Daoy (cell line): ENCODE data around the gene TEKT3. TPM values are rescaled to one million over a fixed set of nuclear protein-coding genes. Genes with fewer than 3 reads are reported as not detected.

Experiments used
- DNase-seq: peaks from one replicate; pipeline ENCODE4 v3.0.0-alpha.2; 2015; ENCODE audit warnings: low read depth
- total RNA-seq: library from RNA; depleted of rRNA; stranded (reverse); fragments of >200 nt; shearing (Covaris generic); gene quantifications from 2 replicates; pipeline ENCODE4 v1.2.3, GENCODE V29; 2014

TEKT3 gene
- total RNA-seq, 1 experiment from 2014 or later = not detected

- no peak for DNase-seq
Measured at GRCh38 chr17:15350777-15351477, 9.5 kb upstream of the TEKT3 start.

- DNase-seq = no peak
Measured at GRCh38 chr17:15349119-15349518, 7.7 kb upstream of the TEKT3 start.

- peak; percentile 47 for DNase-seq
Measured at GRCh38 chr17:15348021-15348420, 6.6 kb upstream of the TEKT3 start.

- DNase-seq = no peak
Measured at GRCh38 chr17:15346066-15346595, 4.7 kb upstream of the TEKT3 start.

GRCh38 chr17:15343749-15344148 is 2.4 kb upstream of the TEKT3 start:
- DNase-seq = peak; percentile 62

- peak; percentile 54 for DNase-seq
Measured at GRCh38 chr17:15342460-15342859, 1.1 kb upstream of the TEKT3 start.

GRCh38 chr17:15341966-15342365 is 569 bp upstream of the TEKT3 start:
- no peak for DNase-seq

GRCh38 chr17:15340966-15341365 is 431 bp downstream of the TEKT3 start:
- no peak for DNase-seq

- no peak for DNase-seq
Measured at GRCh38 chr17:15335446-15335845, 6.0 kb downstream of the TEKT3 start.

GRCh38 chr17:15334266-15334665 is 7.1 kb downstream of the TEKT3 start:
- DNase-seq = peak; percentile 11

GRCh38 chr17:15332338-15332737 is 9.1 kb downstream of the TEKT3 start:
- no peak for DNase-seq

GRCh38 chr17:15323131-15323530 is 18.3 kb downstream of the TEKT3 start:
- no peak for DNase-seq

- peak; percentile 11 for DNase-seq
Measured at GRCh38 chr17:15321556-15322251, 19.7 kb downstream of the TEKT3 start.

GRCh38 chr17:15319452-15320010 is 21.9 kb downstream of the TEKT3 start:
- no peak for DNase-seq

GRCh38 chr17:15311996-15312395 is 29.4 kb downstream of the TEKT3 start:
- DNase-seq = no peak

GRCh38 chr17:15309793-15310192 is 31.6 kb downstream of the TEKT3 start:
- no peak for DNase-seq

GRCh38 chr17:15309236-15309635 is 32.2 kb downstream of the TEKT3 start:
- no peak for DNase-seq

- DNase-seq = no peak
Measured at GRCh38 chr17:15308758-15309157, 32.6 kb downstream of the TEKT3 start.

- DNase-seq = no peak
Measured at GRCh38 chr17:15307710-15308111, 33.7 kb downstream of the TEKT3 start.

GRCh38 chr17:15303851-15304250 is 37.5 kb downstream of the TEKT3 start:
- no peak for DNase-seq

GRCh38 chr17:15303268-15303667 is 38.1 kb downstream of the TEKT3 start:
- no peak for DNase-seq

- no peak for DNase-seq
Measured at GRCh38 chr17:15301845-15302244, 39.6 kb downstream of the TEKT3 start.

- DNase-seq = peak; percentile 48
Measured at GRCh38 chr17:15298176-15298575, 43.2 kb downstream of the TEKT3 start.
